ENCODE measurements around the gene PAQR5. TPM values are rescaled to one million over a fixed set of nuclear protein-coding genes. Genes with fewer than 3 reads are reported as not detected.

Gene PAQR5
- total RNA-seq, 2 donors from 2014 or later = 43.6 to 55.6 TPM

DNA sequence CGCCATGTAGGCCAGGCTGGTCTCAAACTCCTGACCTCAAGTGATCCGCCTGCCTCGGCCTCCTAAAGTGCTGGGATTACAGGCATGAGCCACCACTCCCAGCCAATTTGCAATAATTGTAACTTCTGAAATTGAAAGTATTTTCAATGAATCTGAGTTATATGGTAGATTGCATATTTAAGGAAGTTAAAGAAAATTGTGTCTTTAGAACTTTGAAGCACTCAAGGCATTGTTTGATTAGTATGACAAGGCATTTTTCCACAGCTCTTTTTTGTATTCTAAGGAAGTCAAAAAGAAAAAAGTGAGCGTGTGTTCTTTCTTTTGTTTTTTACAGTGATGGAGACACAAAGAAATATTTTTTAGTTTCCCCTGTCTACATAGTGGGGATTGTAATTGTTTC is 138.2 kb downstream of the PAQR5 start:
- H3K27me3 ChIP-seq (ENCODE audit: control insufficient read depth, insufficient read depth, low read length, poor library complexity, severe bottlenecking) = no peaks in the 10 kb centered on the region
- Mint-ChIP-seq H3K27ac (peak overlapping the region; percentile 31), H3K4me3 (no peak overlapping the region), H3K36me3 (ENCODE audit: low read depth) (peaks cover 78% of the 10 kb centered on the region), H3K9me3 (no peaks in the 10 kb centered on the region), H3K4me1 (peaks cover 8% of the 10 kb centered on the region), H3K27me3 (ENCODE audit: insufficient read depth) (no peaks in the 10 kb centered on the region)
- H3K36me3 ChIP-seq (ENCODE audit: control insufficient read depth, insufficient read depth, low read length) = peaks cover 88% of the 10 kb centered on the region
- no peak overlapping the region for H3K4me3 ChIP-seq (ENCODE audit: low read length)
- DNase-seq = no peak
- no peak overlapping the region for H3K9ac ChIP-seq (ENCODE audit: extremely low read depth, low read length, poor library complexity, severe bottlenecking)
- no peaks in the 10 kb centered on the region for H3K9me3 ChIP-seq (ENCODE audit: control insufficient read depth, low read length)
- 95 to 97% methylated on average over 4 of the region's 4 CpGs for WGBS, 2 experiments (ENCODE audit: insufficient coverage in 1 of 2, insufficient read length in 1 of 2)
- TF ChIP-seq, protein P1, sequence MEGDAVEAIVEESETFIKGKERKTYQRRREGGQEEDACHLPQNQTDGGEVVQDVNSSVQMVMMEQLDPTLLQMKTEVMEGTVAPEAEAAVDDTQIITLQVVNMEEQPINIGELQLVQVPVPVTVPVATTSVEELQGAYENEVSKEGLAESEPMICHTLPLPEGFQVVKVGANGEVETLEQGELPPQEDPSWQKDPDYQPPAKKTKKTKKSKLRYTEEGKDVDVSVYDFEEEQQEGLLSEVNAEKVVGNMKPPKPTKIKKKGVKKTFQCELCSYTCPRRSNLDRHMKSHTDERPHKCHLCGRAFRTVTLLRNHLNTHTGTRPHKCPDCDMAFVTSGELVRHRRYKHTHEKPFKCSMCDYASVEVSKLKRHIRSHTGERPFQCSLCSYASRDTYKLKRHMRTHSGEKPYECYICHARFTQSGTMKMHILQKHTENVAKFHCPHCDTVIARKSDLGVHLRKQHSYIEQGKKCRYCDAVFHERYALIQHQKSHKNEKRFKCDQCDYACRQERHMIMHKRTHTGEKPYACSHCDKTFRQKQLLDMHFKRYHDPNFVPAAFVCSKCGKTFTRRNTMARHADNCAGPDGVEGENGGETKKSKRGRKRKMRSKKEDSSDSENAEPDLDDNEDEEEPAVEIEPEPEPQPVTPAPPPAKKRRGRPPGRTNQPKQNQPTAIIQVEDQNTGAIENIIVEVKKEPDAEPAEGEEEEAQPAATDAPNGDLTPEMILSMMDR (conservative IDR thresholded peaks at IDR 0.05) = no peak
- H3K27ac ChIP-seq (ENCODE audit: low read depth, low read length) = no peak overlapping the region
- no peaks in the 10 kb centered on the region for H3K4me1 ChIP-seq (ENCODE audit: control insufficient read depth, insufficient read depth, low read length)

DNA sequence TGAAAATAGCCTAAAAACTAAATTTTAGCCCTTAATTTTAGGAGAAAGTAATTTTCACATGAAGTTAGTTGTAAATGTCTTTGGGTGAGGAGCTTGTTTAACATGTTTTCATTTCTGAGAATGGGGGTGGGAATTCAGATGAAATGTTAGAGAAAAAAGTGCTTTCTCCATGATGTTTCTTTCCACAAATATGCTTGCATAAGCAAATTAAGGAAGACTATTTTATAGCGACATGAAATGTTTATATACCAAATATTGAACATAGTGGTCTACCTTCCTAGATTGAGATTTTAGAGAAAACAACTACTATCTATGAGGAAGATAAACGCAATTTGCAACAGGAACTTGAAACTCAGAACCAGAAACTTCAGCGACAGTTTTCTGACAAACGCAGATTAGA is 140.9 kb downstream of the PAQR5 start:
- Mint-ChIP-seq H3K9me3 (no peaks in the 10 kb centered on the region), H3K4me3 (no peak overlapping the region), H3K27ac (no peak overlapping the region), H3K27me3 (ENCODE audit: insufficient read depth) (no peaks in the 10 kb centered on the region), H3K4me1 (peaks cover 8% of the 10 kb centered on the region), H3K36me3 (ENCODE audit: low read depth) (peaks cover 78% of the 10 kb centered on the region)
- DNase-seq = no peak
- Histone ChIP-seq H3K9ac (ENCODE audit: extremely low read depth, low read length, poor library complexity, severe bottlenecking) (no peak overlapping the region), H3K4me1 (ENCODE audit: control insufficient read depth, insufficient read depth, low read length) (no peaks in the 10 kb centered on the region), H3K9me3 (ENCODE audit: control insufficient read depth, low read length) (no peaks in the 10 kb centered on the region), H3K27me3 (ENCODE audit: control insufficient read depth, insufficient read depth, low read length, poor library complexity, severe bottlenecking) (no peaks in the 10 kb centered on the region), H3K27ac (ENCODE audit: low read depth, low read length) (no peak overlapping the region), H3K4me3 (ENCODE audit: low read length) (no peak overlapping the region), H3K36me3 (ENCODE audit: control insufficient read depth, insufficient read depth, low read length) (peaks cover 91% of the 10 kb centered on the region)
- TF ChIP-seq, protein P1 (conservative IDR thresholded peaks at IDR 0.05) = no peak
- 96 to 100% methylated on average over 3 to 4 of the region's 4 CpGs for WGBS, 2 experiments (ENCODE audit: insufficient coverage in 1 of 2, insufficient read length in 1 of 2)

DNA sequence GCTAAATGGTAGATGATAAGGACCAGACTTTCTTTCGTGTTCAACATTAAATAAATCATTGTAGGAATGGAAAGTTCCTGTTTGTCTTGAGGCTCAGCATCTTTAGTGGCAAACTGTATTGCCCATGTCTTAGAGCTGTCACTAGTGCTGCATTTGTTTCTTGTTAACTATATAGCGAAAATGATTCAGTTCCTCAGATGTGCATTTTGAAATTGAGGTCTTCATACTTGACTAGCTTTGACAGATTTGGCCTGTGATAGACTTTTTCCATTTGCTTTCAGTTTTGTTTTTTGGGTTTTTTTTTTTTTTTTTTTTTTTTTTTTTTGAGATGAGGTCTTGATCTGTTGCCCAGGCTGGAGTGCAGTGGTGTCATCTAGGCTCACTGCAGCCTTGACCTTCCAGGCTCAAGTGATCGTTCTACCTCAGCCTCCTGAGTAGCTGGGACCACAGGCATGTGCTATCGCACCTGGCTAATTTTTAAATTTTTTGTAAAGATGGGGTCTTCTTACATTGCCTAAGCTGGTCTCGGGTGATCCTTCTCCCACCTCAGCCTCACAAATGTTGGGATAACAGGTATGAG is 144.4 kb downstream of the PAQR5 start:
- H3K4me3 Mint-ChIP-seq = no peak overlapping the region
- H3K27ac ChIP-seq (ENCODE audit: low read depth, low read length) = no peak overlapping the region
- H3K4me3 ChIP-seq (ENCODE audit: low read length) = no peak overlapping the region
- no peaks in the 10 kb centered on the region for H3K9me3 ChIP-seq (ENCODE audit: control insufficient read depth, low read length)
- H3K36me3 ChIP-seq (ENCODE audit: control insufficient read depth, insufficient read depth, low read length) = peaks cover 92% of the 10 kb centered on the region
- no peak overlapping the region for H3K27ac Mint-ChIP-seq
- DNase-seq = no peak
- H3K9ac ChIP-seq (ENCODE audit: extremely low read depth, low read length, poor library complexity, severe bottlenecking) = no peak overlapping the region
- no peaks in the 10 kb centered on the region for H3K27me3 ChIP-seq (ENCODE audit: control insufficient read depth, insufficient read depth, low read length, poor library complexity, severe bottlenecking)
- H3K4me1 Mint-ChIP-seq = peaks cover 3% of the 10 kb centered on the region
- no peaks in the 10 kb centered on the region for H3K9me3 Mint-ChIP-seq
- H3K27me3 Mint-ChIP-seq (ENCODE audit: insufficient read depth) = no peaks in the 10 kb centered on the region
- WGBS, 2 experiments (ENCODE audit: insufficient coverage in 1 of 2, insufficient read length in 1 of 2) = 95 to 96% methylated on average over 5 of the region's 5 CpGs
- TF ChIP-seq, protein P1 (conservative IDR thresholded peaks at IDR 0.05) = no peak
- H3K36me3 Mint-ChIP-seq (ENCODE audit: low read depth) = peaks cover 79% of the 10 kb centered on the region
- H3K4me1 ChIP-seq (ENCODE audit: control insufficient read depth, insufficient read depth, low read length) = no peaks in the 10 kb centered on the region
